ENCODE data around the gene NR2F1. TPM values are rescaled to one million over a fixed set of nuclear protein-coding genes. Genes with fewer than 3 reads are reported as not detected.

The NR2F1 gene
- total RNA-seq, 2 experiments from 2014 or later: not detected

- Histone ChIP-seq H3K79me2 (ENCODE audit: insufficient read depth, low read depth, low read length) (no peaks in the 10 kb centered on the region), H3K4me2 (ENCODE audit: low read length) (no peak overlapping the region), H3K9me3 (ENCODE audit: low read length) (no peaks in the 10 kb centered on the region), H4K20me1 (ENCODE audit: insufficient read depth, low read length) (no peaks in the 10 kb centered on the region), H3K4me3 (ENCODE audit: low read depth, low read length, poor library complexity, severe bottlenecking) (no peak overlapping the region), H3K9me2 (ENCODE audit: insufficient read depth, low read length) (no peaks in the 10 kb centered on the region), H3K36me3 (ENCODE audit: insufficient read depth, low read length) (no peaks in the 10 kb centered on the region), H2AFZ (ENCODE audit: low read length) (no peak overlapping the region), H3K4me1 (ENCODE audit: insufficient read depth, low read length, poor library complexity, severe bottlenecking) (no peaks in the 10 kb centered on the region), H3K27ac (ENCODE audit: low read depth, low read length, poor library complexity, severe bottlenecking) (no peak overlapping the region)
- intact Hi-C loops (cut with micrococcal nuclease; ENCODE audit: unreplicated experiment): no loop called here
- BruUV-seq (replicated peaks): no TSS peak
- no peak for DNase-seq (ENCODE audit: low spot score)
- ChIA-PET POLR2A (no interaction called here), CTCF (ENCODE audit: unreplicated experiment) (no interaction called here)
- TF ChIP-seq EZH2phosphoT487 (IDR thresholded peaks at IDR 0.05; ENCODE audit: borderline replicate concordance, low read depth, low read length) (no peak), CTCF (conservative IDR thresholded peaks at IDR 0.05; ENCODE audit: low read length) (no peak)
These were observed 15.3 kb downstream of the NR2F1 start for GRCh38 chr5:93598091-93599000.

- intact Hi-C loops (cut with micrococcal nuclease; ENCODE audit: unreplicated experiment): no loop called here
- Histone ChIP-seq H3K79me2 (ENCODE audit: insufficient read depth, low read depth, low read length) (no peaks in the 10 kb centered on the region), H3K4me3 (ENCODE audit: low read depth, low read length, poor library complexity, severe bottlenecking) (no peak overlapping the region), H3K4me2 (ENCODE audit: low read length) (no peak overlapping the region), H3K27ac (ENCODE audit: low read depth, low read length, poor library complexity, severe bottlenecking) (no peak overlapping the region), H3K9me2 (ENCODE audit: insufficient read depth, low read length) (no peaks in the 10 kb centered on the region), H2AFZ (ENCODE audit: low read length) (no peak overlapping the region), H4K20me1 (ENCODE audit: insufficient read depth, low read length) (no peaks in the 10 kb centered on the region), H3K36me3 (ENCODE audit: insufficient read depth, low read length) (no peaks in the 10 kb centered on the region), H3K4me1 (ENCODE audit: insufficient read depth, low read length, poor library complexity, severe bottlenecking) (no peaks in the 10 kb centered on the region), H3K9me3 (ENCODE audit: low read length) (no peaks in the 10 kb centered on the region)
- BruUV-seq (replicated peaks): no TSS peak
- no peak for DNase-seq (ENCODE audit: low spot score)
- ChIA-PET CTCF (ENCODE audit: unreplicated experiment) (no interaction called here), POLR2A (no interaction called here)
- TF ChIP-seq EZH2phosphoT487 (IDR thresholded peaks at IDR 0.05; ENCODE audit: borderline replicate concordance, low read depth, low read length): no peak
- no peak for TF ChIP-seq CTCF (conservative IDR thresholded peaks at IDR 0.05; ENCODE audit: low read length)
These were observed 16.0 kb downstream of the NR2F1 start for GRCh38 chr5:93599001-93599379.

GRCh38 chr5:93599399-93600120, 16.5 kb downstream of the NR2F1 start:
- CTCF ChIA-PET (ENCODE audit: unreplicated experiment): no interaction called here
- DNase-seq (ENCODE audit: low spot score): no peak
- TF ChIP-seq EZH2phosphoT487 (IDR thresholded peaks at IDR 0.05; ENCODE audit: borderline replicate concordance, low read depth, low read length) (no peak), CTCF (conservative IDR thresholded peaks at IDR 0.05; ENCODE audit: low read length) (no peak)
- intact Hi-C loops (cut with micrococcal nuclease; ENCODE audit: unreplicated experiment): no loop called here
- no peak overlapping the region for H2AFZ ChIP-seq (ENCODE audit: low read length)
- H3K27ac ChIP-seq (ENCODE audit: low read depth, low read length, poor library complexity, severe bottlenecking): no peak overlapping the region
- H3K9me2 ChIP-seq (ENCODE audit: insufficient read depth, low read length): no peaks in the 10 kb centered on the region
- H3K9me3 ChIP-seq (ENCODE audit: low read length): no peaks in the 10 kb centered on the region
- H3K4me2 ChIP-seq (ENCODE audit: low read length): no peak overlapping the region
- POLR2A ChIA-PET: no interaction called here
- no peaks in the 10 kb centered on the region for H4K20me1 ChIP-seq (ENCODE audit: insufficient read depth, low read length)
- no peaks in the 10 kb centered on the region for H3K4me1 ChIP-seq (ENCODE audit: insufficient read depth, low read length, poor library complexity, severe bottlenecking)
- BruUV-seq (replicated peaks): no TSS peak
- no peaks in the 10 kb centered on the region for H3K36me3 ChIP-seq (ENCODE audit: insufficient read depth, low read length)
- no peak overlapping the region for H3K4me3 ChIP-seq (ENCODE audit: low read depth, low read length, poor library complexity, severe bottlenecking)
- H3K79me2 ChIP-seq (ENCODE audit: insufficient read depth, low read depth, low read length): no peaks in the 10 kb centered on the region
